HG03442 (cell line): ENCODE data around the gene MINDY2.

ENCODE experiments used
- ATAC-seq: cut with Tn5 transposase; IDR thresholded peaks from one replicate; pipeline ENCODE4 v1.9.1; 2021; ENCODE audit warnings: mild to moderate bottlenecking, moderate library complexity; ENCODE audit not compliant: unreplicated experiment

The MINDY2 gene

GRCh38 chr15:58770857-58771620, at the start of gene MINDY2:
Gene MINDY2 (plus strand): TSS chr15:58771302. CDS start chr15:58771396, 94 bp downstream.
- ATAC-seq, result peak; percentile 88

GRCh38 chr15:58724466-58724865, 46.6 kb upstream of the MINDY2 start:
- ATAC-seq, result peak; percentile 83

- ATAC-seq, result no peak
Observed at GRCh38 chr15:58726867-58727266, 44.2 kb upstream of the MINDY2 start.

- no peak for ATAC-seq
Observed at GRCh38 chr15:58731756-58732535, 39.2 kb upstream of the MINDY2 start.

GRCh38 chr15:58732625-58733363, 38.3 kb upstream of the MINDY2 start:
- no peak for ATAC-seq

GRCh38 chr15:58734859-58735258, 36.2 kb upstream of the MINDY2 start:
- ATAC-seq, result no peak

- no peak for ATAC-seq
Observed at GRCh38 chr15:58736018-58736643, 35.0 kb upstream of the MINDY2 start.

- ATAC-seq, result no peak
Observed at GRCh38 chr15:58737298-58737697, 33.8 kb upstream of the MINDY2 start.

- no peak for ATAC-seq
Observed at GRCh38 chr15:58738046-58738707, 32.9 kb upstream of the MINDY2 start.

- no peak for ATAC-seq
Observed at GRCh38 chr15:58740436-58740835, 30.7 kb upstream of the MINDY2 start.

GRCh38 chr15:58741032-58741431, 30.1 kb upstream of the MINDY2 start:
- ATAC-seq, result no peak

GRCh38 chr15:58742022-58742813, 28.9 kb upstream of the MINDY2 start:
- no peak for ATAC-seq

GRCh38 chr15:58742819-58743502, 28.1 kb upstream of the MINDY2 start:
- no peak for ATAC-seq

- no peak for ATAC-seq
Observed at GRCh38 chr15:58746174-58746573, 24.9 kb upstream of the MINDY2 start.

- no peak for ATAC-seq
Observed at GRCh38 chr15:58748040-58748851, 22.9 kb upstream of the MINDY2 start.

GRCh38 chr15:58748852-58749531, 22.1 kb upstream of the MINDY2 start:
- peak; percentile 27 for ATAC-seq

- ATAC-seq, result peak; percentile 79
Observed at GRCh38 chr15:58749532-58750337, 21.4 kb upstream of the MINDY2 start, which contains the start of gene ADAM10. Gene ADAM10 (minus strand): TSS chr15:58749707. CDS start chr15:58749534, 173 bp downstream.
